ENCODE measurements around the gene ANKRD1. TPM values are rescaled to one million over a fixed set of nuclear protein-coding genes. Genes with fewer than 3 reads are reported as not detected.

Gene ANKRD1
- total and polyA plus RNA-seq, 2 of the 8 experiments (the other 6 are each of a cell fraction or from before 2014, with no cell fraction given) = 0.03 TPM; not detected in 1

DNA sequence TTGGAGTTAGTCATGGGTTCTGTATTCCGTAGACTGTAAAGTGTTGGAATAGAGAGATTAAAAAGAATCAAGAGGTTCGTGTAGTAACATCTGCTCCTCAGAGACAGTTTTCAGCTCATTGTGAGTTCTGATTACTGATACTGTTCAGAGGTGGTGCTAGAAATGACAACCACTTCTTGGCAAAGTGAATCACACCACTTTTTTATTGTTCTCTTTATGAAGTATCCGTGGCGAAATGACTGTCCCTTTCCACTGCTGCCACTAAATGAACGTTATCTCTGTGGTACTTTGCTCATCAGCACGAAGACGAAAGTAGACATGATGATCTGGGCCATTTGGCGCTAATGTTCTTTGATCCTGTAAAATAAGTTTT, 48.3 kb downstream of the ANKRD1 start (continued):
- TF ChIP-seq, protein P1, sequence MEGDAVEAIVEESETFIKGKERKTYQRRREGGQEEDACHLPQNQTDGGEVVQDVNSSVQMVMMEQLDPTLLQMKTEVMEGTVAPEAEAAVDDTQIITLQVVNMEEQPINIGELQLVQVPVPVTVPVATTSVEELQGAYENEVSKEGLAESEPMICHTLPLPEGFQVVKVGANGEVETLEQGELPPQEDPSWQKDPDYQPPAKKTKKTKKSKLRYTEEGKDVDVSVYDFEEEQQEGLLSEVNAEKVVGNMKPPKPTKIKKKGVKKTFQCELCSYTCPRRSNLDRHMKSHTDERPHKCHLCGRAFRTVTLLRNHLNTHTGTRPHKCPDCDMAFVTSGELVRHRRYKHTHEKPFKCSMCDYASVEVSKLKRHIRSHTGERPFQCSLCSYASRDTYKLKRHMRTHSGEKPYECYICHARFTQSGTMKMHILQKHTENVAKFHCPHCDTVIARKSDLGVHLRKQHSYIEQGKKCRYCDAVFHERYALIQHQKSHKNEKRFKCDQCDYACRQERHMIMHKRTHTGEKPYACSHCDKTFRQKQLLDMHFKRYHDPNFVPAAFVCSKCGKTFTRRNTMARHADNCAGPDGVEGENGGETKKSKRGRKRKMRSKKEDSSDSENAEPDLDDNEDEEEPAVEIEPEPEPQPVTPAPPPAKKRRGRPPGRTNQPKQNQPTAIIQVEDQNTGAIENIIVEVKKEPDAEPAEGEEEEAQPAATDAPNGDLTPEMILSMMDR (IDR thresholded peaks at IDR 0.05; ENCODE audit: control extremely low read depth in 1 of 3, insufficient read depth in 1 of 3, low read depth in 1 of 3, low read length in 3 of 3) = no peak
- TF ChIP-seq BRCA1 (IDR thresholded peaks at IDR 0.05; ENCODE audit: low read depth, low read length) = no peak
- TF ChIP-seq, protein P2, sequence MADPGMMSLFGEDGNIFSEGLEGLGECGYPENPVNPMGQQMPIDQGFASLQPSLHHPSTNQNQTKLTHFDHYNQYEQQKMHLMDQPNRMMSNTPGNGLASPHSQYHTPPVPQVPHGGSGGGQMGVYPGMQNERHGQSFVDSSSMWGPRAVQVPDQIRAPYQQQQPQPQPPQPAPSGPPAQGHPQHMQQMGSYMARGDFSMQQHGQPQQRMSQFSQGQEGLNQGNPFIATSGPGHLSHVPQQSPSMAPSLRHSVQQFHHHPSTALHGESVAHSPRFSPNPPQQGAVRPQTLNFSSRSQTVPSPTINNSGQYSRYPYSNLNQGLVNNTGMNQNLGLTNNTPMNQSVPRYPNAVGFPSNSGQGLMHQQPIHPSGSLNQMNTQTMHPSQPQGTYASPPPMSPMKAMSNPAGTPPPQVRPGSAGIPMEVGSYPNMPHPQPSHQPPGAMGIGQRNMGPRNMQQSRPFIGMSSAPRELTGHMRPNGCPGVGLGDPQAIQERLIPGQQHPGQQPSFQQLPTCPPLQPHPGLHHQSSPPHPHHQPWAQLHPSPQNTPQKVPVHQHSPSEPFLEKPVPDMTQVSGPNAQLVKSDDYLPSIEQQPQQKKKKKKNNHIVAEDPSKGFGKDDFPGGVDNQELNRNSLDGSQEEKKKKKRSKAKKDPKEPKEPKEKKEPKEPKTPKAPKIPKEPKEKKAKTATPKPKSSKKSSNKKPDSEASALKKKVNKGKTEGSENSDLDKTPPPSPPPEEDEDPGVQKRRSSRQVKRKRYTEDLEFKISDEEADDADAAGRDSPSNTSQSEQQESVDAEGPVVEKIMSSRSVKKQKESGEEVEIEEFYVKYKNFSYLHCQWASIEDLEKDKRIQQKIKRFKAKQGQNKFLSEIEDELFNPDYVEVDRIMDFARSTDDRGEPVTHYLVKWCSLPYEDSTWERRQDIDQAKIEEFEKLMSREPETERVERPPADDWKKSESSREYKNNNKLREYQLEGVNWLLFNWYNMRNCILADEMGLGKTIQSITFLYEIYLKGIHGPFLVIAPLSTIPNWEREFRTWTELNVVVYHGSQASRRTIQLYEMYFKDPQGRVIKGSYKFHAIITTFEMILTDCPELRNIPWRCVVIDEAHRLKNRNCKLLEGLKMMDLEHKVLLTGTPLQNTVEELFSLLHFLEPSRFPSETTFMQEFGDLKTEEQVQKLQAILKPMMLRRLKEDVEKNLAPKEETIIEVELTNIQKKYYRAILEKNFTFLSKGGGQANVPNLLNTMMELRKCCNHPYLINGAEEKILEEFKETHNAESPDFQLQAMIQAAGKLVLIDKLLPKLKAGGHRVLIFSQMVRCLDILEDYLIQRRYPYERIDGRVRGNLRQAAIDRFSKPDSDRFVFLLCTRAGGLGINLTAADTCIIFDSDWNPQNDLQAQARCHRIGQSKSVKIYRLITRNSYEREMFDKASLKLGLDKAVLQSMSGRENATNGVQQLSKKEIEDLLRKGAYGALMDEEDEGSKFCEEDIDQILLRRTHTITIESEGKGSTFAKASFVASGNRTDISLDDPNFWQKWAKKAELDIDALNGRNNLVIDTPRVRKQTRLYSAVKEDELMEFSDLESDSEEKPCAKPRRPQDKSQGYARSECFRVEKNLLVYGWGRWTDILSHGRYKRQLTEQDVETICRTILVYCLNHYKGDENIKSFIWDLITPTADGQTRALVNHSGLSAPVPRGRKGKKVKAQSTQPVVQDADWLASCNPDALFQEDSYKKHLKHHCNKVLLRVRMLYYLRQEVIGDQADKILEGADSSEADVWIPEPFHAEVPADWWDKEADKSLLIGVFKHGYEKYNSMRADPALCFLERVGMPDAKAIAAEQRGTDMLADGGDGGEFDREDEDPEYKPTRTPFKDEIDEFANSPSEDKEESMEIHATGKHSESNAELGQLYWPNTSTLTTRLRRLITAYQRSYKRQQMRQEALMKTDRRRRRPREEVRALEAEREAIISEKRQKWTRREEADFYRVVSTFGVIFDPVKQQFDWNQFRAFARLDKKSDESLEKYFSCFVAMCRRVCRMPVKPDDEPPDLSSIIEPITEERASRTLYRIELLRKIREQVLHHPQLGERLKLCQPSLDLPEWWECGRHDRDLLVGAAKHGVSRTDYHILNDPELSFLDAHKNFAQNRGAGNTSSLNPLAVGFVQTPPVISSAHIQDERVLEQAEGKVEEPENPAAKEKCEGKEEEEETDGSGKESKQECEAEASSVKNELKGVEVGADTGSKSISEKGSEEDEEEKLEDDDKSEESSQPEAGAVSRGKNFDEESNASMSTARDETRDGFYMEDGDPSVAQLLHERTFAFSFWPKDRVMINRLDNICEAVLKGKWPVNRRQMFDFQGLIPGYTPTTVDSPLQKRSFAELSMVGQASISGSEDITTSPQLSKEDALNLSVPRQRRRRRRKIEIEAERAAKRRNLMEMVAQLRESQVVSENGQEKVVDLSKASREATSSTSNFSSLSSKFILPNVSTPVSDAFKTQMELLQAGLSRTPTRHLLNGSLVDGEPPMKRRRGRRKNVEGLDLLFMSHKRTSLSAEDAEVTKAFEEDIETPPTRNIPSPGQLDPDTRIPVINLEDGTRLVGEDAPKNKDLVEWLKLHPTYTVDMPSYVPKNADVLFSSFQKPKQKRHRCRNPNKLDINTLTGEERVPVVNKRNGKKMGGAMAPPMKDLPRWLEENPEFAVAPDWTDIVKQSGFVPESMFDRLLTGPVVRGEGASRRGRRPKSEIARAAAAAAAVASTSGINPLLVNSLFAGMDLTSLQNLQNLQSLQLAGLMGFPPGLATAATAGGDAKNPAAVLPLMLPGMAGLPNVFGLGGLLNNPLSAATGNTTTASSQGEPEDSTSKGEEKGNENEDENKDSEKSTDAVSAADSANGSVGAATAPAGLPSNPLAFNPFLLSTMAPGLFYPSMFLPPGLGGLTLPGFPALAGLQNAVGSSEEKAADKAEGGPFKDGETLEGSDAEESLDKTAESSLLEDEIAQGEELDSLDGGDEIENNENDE (IDR thresholded peaks at IDR 0.05; ENCODE audit: insufficient replicate concordance, low read length) = no peak
- no peak for TF ChIP-seq HDAC2 (IDR thresholded peaks at IDR 0.05; ENCODE audit: borderline replicate concordance in 1 of 2, low read depth in 2 of 2, low read length in 2 of 2)
